ENCODE results near the gene RIPPLY1.

DNA sequence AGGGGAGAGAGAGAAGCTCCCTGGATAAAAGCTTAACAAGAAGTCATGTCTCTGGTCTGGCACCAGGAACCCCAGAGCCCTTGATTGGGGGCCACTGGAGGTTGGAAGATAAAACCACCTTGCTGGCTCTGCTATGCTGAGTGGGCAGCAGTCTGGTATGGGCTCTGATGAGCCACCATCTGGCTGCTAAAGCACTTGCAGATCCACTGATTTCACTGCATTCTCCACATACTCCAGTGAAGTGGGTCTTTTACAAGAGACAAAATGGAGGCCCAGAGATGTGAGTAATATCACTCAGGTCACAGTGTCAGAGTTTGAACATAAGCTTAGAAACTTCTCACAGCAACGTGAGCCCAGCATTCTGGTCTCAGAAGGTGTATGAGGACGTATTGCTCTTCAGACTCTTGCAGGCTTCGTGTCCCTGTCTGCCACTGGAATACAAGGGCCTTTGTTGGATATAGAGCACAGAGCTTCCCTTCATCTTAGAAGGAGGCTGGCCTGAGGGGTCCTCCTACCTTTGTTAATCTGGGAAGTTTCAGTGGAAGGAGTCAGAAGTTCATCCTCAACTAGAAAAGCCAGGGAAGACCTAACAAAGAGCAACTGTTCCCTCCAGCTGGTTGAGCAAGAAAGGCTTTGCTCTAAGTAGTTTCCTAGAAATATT, 28.8 kb upstream of the RIPPLY1 start:
- TF ChIP-seq CTCF (IDR thresholded peaks at IDR 0.05) (no peak), POLR2A (IDR thresholded peaks at IDR 0.05) (no peak)
